B cell (primary cell): ENCODE measurements around the gene PLXNB2.

ENCODE experiments used
- EZH2 ChIP-seq: IDR thresholded peaks from 2 replicates; pipeline ENCODE4 v1.6.1; 2012; ENCODE audit warnings: borderline replicate concordance, low read depth, mild to moderate bottlenecking, moderate library complexity, low read length; ENCODE audit not compliant: insufficient read depth, poor library complexity, severe bottlenecking
- TF ChIP-seq, protein P1 (sequence below): fragments of 200-600 bp; IDR thresholded peaks from one replicate; pipeline ENCODE4 v1.8.0; 2022; ENCODE audit warnings: antibody characterized with exemption, mild to moderate bottlenecking

GRCh38 chr22:50326225-50326955 is 18.9 kb upstream of the PLXNB2 start:
- TF ChIP-seq, protein P1, sequence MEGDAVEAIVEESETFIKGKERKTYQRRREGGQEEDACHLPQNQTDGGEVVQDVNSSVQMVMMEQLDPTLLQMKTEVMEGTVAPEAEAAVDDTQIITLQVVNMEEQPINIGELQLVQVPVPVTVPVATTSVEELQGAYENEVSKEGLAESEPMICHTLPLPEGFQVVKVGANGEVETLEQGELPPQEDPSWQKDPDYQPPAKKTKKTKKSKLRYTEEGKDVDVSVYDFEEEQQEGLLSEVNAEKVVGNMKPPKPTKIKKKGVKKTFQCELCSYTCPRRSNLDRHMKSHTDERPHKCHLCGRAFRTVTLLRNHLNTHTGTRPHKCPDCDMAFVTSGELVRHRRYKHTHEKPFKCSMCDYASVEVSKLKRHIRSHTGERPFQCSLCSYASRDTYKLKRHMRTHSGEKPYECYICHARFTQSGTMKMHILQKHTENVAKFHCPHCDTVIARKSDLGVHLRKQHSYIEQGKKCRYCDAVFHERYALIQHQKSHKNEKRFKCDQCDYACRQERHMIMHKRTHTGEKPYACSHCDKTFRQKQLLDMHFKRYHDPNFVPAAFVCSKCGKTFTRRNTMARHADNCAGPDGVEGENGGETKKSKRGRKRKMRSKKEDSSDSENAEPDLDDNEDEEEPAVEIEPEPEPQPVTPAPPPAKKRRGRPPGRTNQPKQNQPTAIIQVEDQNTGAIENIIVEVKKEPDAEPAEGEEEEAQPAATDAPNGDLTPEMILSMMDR = no peak
- TF ChIP-seq EZH2 = no peak
